GM23248 (cell line): ENCODE data around the gene CEP290. TPM values are rescaled to one million over a fixed set of nuclear protein-coding genes. Genes with fewer than 3 reads are reported as not detected.
"Not testable (repeated sequence)": the region's sequence is repeated elsewhere in the genome, so short reads cannot be mapped to it uniquely, and the experiment has no call there.

ENCODE experiments used
- DNase-seq: peaks from one replicate; pipeline ENCODE4 v3.0.0-alpha.2; 2015
- H2AFZ ChIP-seq: fragments of 200-600 bp; sonication (generic); 2 replicates; pipeline ENCODE4 v1.6.1; 2016; ENCODE audit warnings: antibody characterized with exemption
- H3F3A ChIP-seq: fragments of 200-600 bp; sonication (generic); 2 replicates; pipeline ENCODE4 v1.6.1; 2016; ENCODE audit warnings: mild to moderate bottlenecking, antibody characterized with exemption, mixed run types; ENCODE audit not compliant: insufficient read depth
- H3K27ac ChIP-seq: fragments of 200-600 bp; sonication (generic); 2 replicates; pipeline ENCODE4 v1.5.1; 2016; ENCODE audit warnings: mild to moderate bottlenecking
- H3K27me3 ChIP-seq: fragments of 200-600 bp; sonication (generic); replicated peaks from 2 replicates; pipeline ENCODE4 v1.6.1; 2016; ENCODE audit warnings: mild to moderate bottlenecking; ENCODE audit not compliant: insufficient read depth
- H3K36me3 ChIP-seq: fragments of 200-600 bp; sonication (generic); 2 replicates; pipeline ENCODE4 v1.6.1; 2016; ENCODE audit warnings: low read depth, mild to moderate bottlenecking
- H3K4me1 ChIP-seq: fragments of 200-600 bp; sonication (generic); 2 replicates; pipeline ENCODE4 v1.6.1; 2016; ENCODE audit warnings: mild to moderate bottlenecking; ENCODE audit not compliant: insufficient read depth
- H3K4me2 ChIP-seq: fragments of 200-600 bp; sonication (generic); one replicate; pipeline ENCODE4 v1.6.1; 2016; ENCODE audit warnings: mild to moderate bottlenecking; ENCODE audit not compliant: unreplicated experiment
- H3K4me3 ChIP-seq: fragments of 200-600 bp; sonication (generic); 2 replicates; pipeline ENCODE4 v1.5.1; 2016; ENCODE audit warnings: mild to moderate bottlenecking
- H3K79me2 ChIP-seq: fragments of 200-600 bp; sonication (generic); 2 replicates; pipeline ENCODE4 v1.6.1; 2016; ENCODE audit warnings: mild to moderate bottlenecking; ENCODE audit not compliant: insufficient read depth
- H3K9ac ChIP-seq: fragments of 200-600 bp; sonication (generic); 2 replicates; pipeline ENCODE4 v1.6.1; 2016; ENCODE audit warnings: mild to moderate bottlenecking
- H3K9me2 ChIP-seq: fragments of 200-600 bp; sonication (generic); 2 replicates; pipeline ENCODE4 v1.6.1; 2016; ENCODE audit warnings: mixed run types, mild to moderate bottlenecking, moderate library complexity; ENCODE audit not compliant: insufficient read depth
- H3K9me3 ChIP-seq: fragments of 200-600 bp; sonication (generic); one replicate; pipeline ENCODE4 v1.6.1; 2017; ENCODE audit warnings: low read depth
- H4K20me1 ChIP-seq: fragments of 200-600 bp; sonication (generic); 2 replicates; pipeline ENCODE4 v1.6.0; 2016; ENCODE audit not compliant: insufficient read depth
- EZH2 ChIP-seq: fragments of 200-600 bp; sonication (generic); IDR thresholded peaks from 2 replicates; pipeline ENCODE4 v1.6.1; 2018; ENCODE audit warnings: antibody characterized with exemption, mild to moderate bottlenecking; ENCODE audit not compliant: insufficient read depth, poor library complexity, severe bottlenecking
- EZH2phosphoT487 ChIP-seq: fragments of 200-600 bp; sonication (generic); IDR thresholded peaks from 2 replicates; pipeline ENCODE4 v1.6.1; 2018; ENCODE audit warnings: antibody characterized with exemption, moderate library complexity, mild to moderate bottlenecking, low read depth; ENCODE audit not compliant: insufficient read depth
- WGBS, 2 experiments: methylation state at CpG; one replicate each; pipeline ENCODE4 v1.1.6; 2015 to 2017; ENCODE audit warnings: low lambda C conversion rate in 2 of 2, low coverage in 1 of 2; ENCODE audit errors: missing lambda C conversion rate in 2 of 2; 5-methylcytosine and 5-hydroxymethylcytosine counted together
- in situ Hi-C: fragments of 300-500 bp; cut with MboI; formaldehyde crosslinking; loops from 2 replicates; pipeline ENCODE4 v1.15.0; 2020
- polyA plus RNA-seq: library from polyadenylated mRNA; unstranded; fragments of >200 nt; fragmentation: Nextera tagmentation; extraction: Ambion mirVana; gene quantifications from 2 replicates; pipeline ENCODE4 v1.2.1, GENCODE V29; 2016
- total RNA-seq: library from RNA; depleted of rRNA; stranded (reverse); fragments of >200 nt; shearing (Covaris generic); gene quantifications from 2 replicates; pipeline ENCODE4 v1.2.3, GENCODE V29; 2014

Gene CEP290
- total and polyA plus RNA-seq, 2 experiments from 2014 or later: 6.4 to 14.2 TPM

DNA sequence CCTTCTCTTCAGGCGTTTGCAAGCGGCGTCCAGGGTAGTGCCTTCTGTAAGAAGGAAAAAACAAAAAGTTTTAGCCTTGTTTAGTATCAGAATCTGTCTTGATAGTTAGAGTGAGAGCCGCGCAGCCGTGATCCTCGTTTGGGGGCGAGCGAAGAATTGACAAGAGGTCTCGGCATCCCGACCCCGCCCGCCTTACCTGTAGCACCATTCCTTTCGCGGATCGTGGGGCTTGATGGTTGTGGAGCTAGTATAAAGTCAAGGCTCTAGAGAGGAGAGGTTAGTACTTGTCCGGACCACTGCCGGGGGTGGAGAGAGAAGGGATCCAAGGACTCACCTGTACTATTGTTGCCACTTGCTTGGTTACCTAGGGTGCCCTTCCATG lies 713 bp upstream of the CEP290 start:
- Histone ChIP-seq H2AFZ (peak overlapping the region; percentile 98), H3K4me2 (peak overlapping the region; percentile 89), H3K4me3 (peak overlapping the region; percentile 97), H3K4me1 (peaks cover 12% of the 10 kb centered on the region), H3F3A (no peaks in the 10 kb centered on the region), H3K27me3 (no peaks in the 10 kb centered on the region), H3K9ac (peak overlapping the region; percentile 87), H4K20me1 (no peaks in the 10 kb centered on the region), H3K36me3 (0 out of 2 replicates have a peak, but pooled peaks cover 8% of the 10 kb centered on the region), H3K9me2 (no peaks in the 10 kb centered on the region), H3K27ac (peak overlapping the region; percentile 82), H3K79me2 (peaks cover 65% of the 10 kb centered on the region), H3K9me3 (no peaks in the 10 kb centered on the region)
- in situ Hi-C loops: no loop called here
- WGBS, 2 experiments: 0 to 1% methylated on average over 18 of the region's 18 CpGs
- DNase-seq: no peak
- no peak for TF ChIP-seq EZH2phosphoT487

DNA sequence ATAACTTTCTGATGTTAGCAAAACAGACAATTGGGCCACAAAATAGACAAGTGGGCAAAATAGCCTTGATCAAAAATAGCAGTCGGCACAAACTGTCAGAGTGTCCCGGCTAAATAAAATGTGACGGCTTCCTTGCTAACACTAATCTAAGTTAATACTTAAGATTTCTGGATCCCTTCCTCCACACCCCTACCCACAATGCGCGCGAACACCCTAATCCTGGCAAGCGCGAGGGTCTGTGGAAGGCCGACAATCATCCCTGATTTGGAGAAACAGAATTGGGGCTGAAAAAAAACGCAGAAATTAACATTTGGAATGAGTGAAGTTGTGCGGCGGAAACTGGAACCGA lies 489 bp downstream of the CEP290 start:
- peak overlapping the region; percentile 98 for H2AFZ ChIP-seq
- H3K36me3 ChIP-seq: peaks cover 13% of the 10 kb centered on the region; the same call in 1 of the 2 replicates
- no peaks in the 10 kb centered on the region for H3K27me3 ChIP-seq
- TF ChIP-seq EZH2phosphoT487 (no peak), EZH2 (no peak)
- H3K4me3 ChIP-seq: peak overlapping the region; percentile 97
- H3K79me2 ChIP-seq: peaks cover 55% of the 10 kb centered on the region
- peak overlapping the region; percentile 87 for H3K9ac ChIP-seq
- H3K27ac ChIP-seq: peak overlapping the region; percentile 82
- 2% methylated on average over 13 of the region's 13 CpGs for WGBS, 2 experiments
- in situ Hi-C loops: no loop called here
- DNase-seq: no peak
- no peaks in the 10 kb centered on the region for H4K20me1 ChIP-seq
- no peaks in the 10 kb centered on the region for H3K9me3 ChIP-seq
- H3K9me2 ChIP-seq: no peaks in the 10 kb centered on the region
- H3K4me2 ChIP-seq: peak overlapping the region; percentile 89
- no peaks in the 10 kb centered on the region for H3F3A ChIP-seq
- H3K4me1 ChIP-seq: peaks cover 12% of the 10 kb centered on the region

DNA sequence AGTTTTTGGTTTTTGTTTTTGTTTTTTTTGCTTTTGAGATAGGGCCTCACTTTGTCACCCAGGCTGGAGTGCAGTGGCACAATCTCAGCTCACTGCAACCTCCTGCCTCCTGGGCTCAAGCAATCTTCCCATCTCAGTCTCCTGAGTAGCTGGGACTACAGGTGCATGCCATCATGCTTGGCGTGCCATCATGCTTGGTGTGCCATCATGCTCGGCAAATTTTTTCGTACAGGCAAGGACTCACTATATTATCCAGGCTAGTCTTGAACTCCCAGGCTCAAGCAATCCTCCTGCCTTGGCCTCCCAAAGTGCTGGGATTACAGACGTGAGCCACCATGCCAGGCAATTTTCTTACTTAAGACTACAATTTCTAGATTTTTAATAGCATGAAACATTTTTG lies 2.2 kb downstream of the CEP290 start:
- H3K36me3 ChIP-seq: peaks cover 16% of the 10 kb centered on the region; the same call in 1 of the 2 replicates
- H3K4me3 ChIP-seq: not testable (repeated sequence)
- 97% methylated on average over 4 of the region's 4 CpGs for WGBS, 2 experiments

DNA sequence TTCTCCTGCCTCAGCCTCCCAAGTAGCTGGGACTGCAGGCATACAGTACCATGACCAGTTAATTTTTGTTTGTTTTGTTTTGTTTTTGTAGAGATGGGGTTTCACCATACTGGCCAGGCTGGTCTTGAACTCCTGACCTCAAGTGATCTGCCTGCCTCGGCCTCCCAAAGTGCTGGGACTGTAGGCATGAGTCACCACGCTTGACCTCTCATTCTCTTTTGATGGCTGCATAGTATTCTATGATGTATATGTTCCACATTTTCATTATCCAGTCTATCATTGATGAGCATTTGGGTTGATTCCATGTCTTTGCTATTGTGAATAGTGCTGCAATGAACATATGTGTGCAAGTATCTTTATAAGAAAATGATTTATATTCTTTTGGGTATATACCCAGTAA lies 8.7 kb downstream of the CEP290 start:
- H3K4me1 ChIP-seq, H3K27me3 ChIP-seq, H3K9ac ChIP-seq, H3K9me3 ChIP-seq, DNase-seq, H2AFZ ChIP-seq, in situ Hi-C loops, H3F3A ChIP-seq, H3K9me2 ChIP-seq, H3K4me3 ChIP-seq, H3K27ac ChIP-seq, H3K4me2 ChIP-seq, H3K79me2 ChIP-seq, H4K20me1 ChIP-seq: not testable (repeated sequence)
- peaks cover 28% of the 10 kb centered on the region for H3K36me3 ChIP-seq
- WGBS, 2 experiments: 93 to 97% methylated on average over 2 of the region's 2 CpGs

More for the DNA sequence above, 2.2 kb downstream of the CEP290 start:
- Histone ChIP-seq H3K4me1 (peaks cover 12% of the 10 kb centered on the region), H3K79me2 (peaks cover 38% of the 10 kb centered on the region)
- H3K4me2 ChIP-seq, H4K20me1 ChIP-seq, H3K27ac ChIP-seq, H3F3A ChIP-seq, H2AFZ ChIP-seq, H3K9me3 ChIP-seq, in situ Hi-C loops, H3K9me2 ChIP-seq, H3K9ac ChIP-seq, H3K27me3 ChIP-seq, DNase-seq: not testable (repeated sequence)

DNA sequence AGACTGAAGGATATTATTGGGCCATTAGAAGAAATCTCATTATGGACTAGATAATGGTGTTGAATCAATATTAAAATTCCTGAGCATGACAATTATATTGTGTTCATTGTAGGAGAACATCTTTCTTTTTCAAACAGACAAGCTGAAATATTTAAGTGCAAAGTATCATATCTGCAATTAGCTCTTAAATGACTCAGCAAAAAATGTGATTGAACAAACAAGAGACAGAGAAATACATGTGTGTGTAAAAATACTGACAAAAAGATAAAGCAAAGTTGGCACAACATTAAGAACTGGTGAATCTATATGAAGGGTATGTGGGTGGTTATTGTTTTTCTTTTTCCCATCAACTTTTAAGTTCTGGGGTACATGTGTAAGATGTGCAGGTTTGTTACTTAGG lies 9.5 kb downstream of the CEP290 start:
- TF ChIP-seq EZH2 (no peak), EZH2phosphoT487 (no peak)
- Histone ChIP-seq H3K4me1 (no peaks in the 10 kb centered on the region), H3K9ac (no peak overlapping the region), H4K20me1 (no peaks in the 10 kb centered on the region), H3K36me3 (peaks cover 36% of the 10 kb centered on the region), H3K4me2 (no peak overlapping the region), H3K9me3 (no peaks in the 10 kb centered on the region), H3K4me3 (no peak overlapping the region), H3F3A (no peaks in the 10 kb centered on the region), H3K79me2 (no peaks in the 10 kb centered on the region), H2AFZ (no peak overlapping the region), H3K27me3 (no peaks in the 10 kb centered on the region), H3K27ac (no peak overlapping the region), H3K9me2 (no peaks in the 10 kb centered on the region)
- DNase-seq: no peak
- in situ Hi-C loops: no loop called here
